ENCODE results near the gene RPS6KB2.

- TF ChIP-seq TARDBP (IDR thresholded peaks at IDR 0.05) (no peak), BHLHE40 (IDR thresholded peaks at IDR 0.05; ENCODE audit: borderline replicate concordance) (no peak), ZNF384 (IDR thresholded peaks at IDR 0.05) (no peak), FOXM1 (IDR thresholded peaks at IDR 0.05; ENCODE audit: borderline replicate concordance) (no peak), SUZ12 (IDR thresholded peaks at IDR 0.05) (no peak), CTBP1 (IDR thresholded peaks at IDR 0.05; ENCODE audit: borderline replicate concordance) (no peak), HDGF (IDR thresholded peaks at IDR 0.05; ENCODE audit: borderline replicate concordance) (no peak), LEF1 (IDR thresholded peaks at IDR 0.05; ENCODE audit: borderline replicate concordance) (no peak), SP1 (IDR thresholded peaks at IDR 0.05) (no peak)
These were observed 44.6 kb downstream of the RPS6KB2 start for GRCh38 chr11:67472882-67473281.
